Adipose tissue (tissue), 3 donors: ENCODE data around the gene PARD3. TPM values are rescaled to one million over a fixed set of nuclear protein-coding genes. Genes with fewer than 3 reads are reported as not detected.

Experiments
- H3K27ac ChIP-seq: one replicate; pipeline ENCODE4 v1.5.1; 2013; ENCODE audit warnings: low read depth, low read length
- WGBS, 3 donors: extraction: QIAGEN DNeasy Blood & Tissue Kit; methylation state at CpG; one replicate each; pipeline ENCODE4 v1.1.7; 2013; 5-methylcytosine and 5-hydroxymethylcytosine counted together
- polyA plus RNA-seq, 3 donors: library from polyadenylated mRNA; stranded (reverse); fragments of 200-250 nt; gene quantifications; one replicate each; pipeline ENCODE4 v1.2.3, GENCODE V29; 2013
- donor health status: healthy with polysubstance abuse.
- donor health status: Bipolar disorder and iron deficiency.
- donor health status: healthy.

Gene PARD3
- polyA plus RNA-seq, 3 donors = 11.2 to 20.6 (median 17.2) TPM

DNA sequence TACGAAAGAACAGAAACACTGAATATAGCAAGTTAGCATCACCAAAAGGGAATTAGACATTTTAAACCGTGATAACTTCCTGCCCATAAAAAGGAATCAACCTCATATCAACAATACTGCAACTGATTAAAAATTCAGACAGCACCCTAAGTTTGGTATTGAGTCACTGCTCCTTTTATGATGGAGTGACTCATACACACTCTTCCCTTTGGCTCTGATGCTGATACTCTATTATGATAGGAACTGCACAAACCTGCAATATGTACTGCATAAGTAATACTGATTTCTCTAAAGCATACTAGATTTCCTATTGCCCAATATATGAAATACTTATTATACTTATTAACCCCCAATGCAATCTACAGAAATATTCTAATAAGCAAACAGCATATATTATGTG is 118.7 kb downstream of the PARD3 start:
- WGBS, 3 donors = 72 to 87% (median 80%) methylated on average over 2 of the region's 2 CpGs
- no peak overlapping the region for H3K27ac ChIP-seq

DNA sequence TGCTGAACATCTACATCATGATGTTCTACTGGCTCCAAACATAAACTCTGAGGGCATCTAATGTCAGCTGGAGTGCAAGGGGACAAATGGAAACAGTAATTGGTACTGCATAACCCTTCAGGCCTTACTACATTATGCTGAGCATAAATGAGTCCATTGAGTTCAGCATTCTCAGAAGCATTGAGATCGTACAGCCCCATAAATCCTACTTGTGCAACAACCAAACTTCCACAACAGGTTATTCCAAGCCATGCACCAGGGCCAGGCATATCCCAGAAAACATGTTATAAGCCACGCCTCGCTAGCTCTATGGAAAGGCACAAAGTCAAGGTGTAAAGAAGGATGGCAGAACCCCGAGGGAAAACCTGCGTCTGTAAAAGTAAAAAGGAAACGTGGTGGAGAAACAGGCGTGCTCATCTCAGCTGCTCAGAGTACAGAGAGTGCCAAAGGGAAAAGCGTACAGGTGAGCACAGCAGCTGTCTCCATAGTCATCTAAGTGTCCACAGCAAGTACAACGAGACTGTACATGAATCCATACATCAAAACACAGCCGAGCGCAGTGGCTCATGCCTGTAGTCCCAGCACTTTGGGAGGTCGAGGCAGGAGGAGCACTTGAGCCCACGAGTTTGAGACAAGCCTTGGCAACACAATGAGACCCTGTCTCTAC is 124.6 kb downstream of the PARD3 start:
- H3K27ac ChIP-seq = no peak overlapping the region
- WGBS, 3 donors = 85 to 92% (median 91%) methylated on average over 13 of the region's 13 CpGs

DNA sequence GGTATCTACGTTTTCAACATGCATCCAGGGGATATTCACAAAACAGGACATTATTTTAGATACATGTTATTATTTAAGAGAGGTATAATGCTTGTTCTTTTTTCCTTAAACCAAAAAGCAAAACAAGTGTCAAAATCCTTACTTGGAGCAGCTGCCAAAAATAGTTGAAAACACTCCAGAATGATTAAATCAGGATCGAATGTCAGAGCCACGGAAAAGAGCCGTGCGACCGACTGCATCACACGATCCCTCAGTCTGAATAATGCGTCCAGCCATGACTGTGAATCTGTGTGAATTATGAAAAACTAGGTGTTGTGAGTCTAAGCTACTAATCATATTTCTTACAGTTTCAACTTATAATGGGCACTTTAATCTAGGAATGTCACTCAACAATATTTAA is 126.0 kb downstream of the PARD3 start:
- WGBS, 3 donors = 22 to 52% (median 48%) methylated on average over 8 of the region's 8 CpGs

DNA sequence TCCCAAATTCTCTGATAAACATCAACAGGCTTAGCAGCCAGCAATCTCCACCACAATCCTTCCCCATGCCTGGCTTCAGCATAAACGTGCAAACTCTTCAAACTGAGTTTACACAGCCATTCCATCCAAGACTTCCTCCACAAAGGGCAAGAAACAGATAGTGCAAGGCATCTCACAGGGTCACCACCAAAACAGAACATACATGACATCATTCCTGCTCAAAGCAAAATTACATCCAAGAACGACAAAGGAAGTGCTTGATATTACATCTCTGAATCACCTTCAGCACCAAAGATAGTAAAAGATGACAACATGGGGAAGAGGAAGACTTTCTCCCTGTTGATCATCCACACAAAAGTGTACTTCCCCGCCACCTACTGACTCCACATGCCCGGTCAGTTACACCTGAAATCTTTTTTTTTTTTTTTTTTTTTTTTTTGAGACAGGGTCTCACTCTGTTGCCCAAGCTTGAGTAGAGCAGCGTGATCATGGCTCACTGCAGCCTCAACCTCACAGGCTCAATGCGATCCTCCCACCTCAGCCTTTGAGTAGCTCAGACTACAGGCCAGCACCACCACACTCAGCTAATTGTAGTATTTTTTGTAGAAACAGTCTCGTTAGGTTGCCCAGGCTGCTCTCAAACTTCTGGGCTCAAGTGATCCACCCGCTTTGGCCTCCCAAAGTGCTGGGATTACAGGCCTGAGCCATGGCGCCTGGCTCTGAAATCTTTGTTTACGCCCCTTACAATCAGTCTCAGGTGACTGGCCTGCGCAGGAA is 127.5 kb downstream of the PARD3 start:
- no peak overlapping the region for H3K27ac ChIP-seq
- WGBS, 3 donors = 84 to 92% (median 86%) methylated on average over 11 of the region's 11 CpGs

More for the DNA sequence above, 126.0 kb downstream of the PARD3 start:
- H3K27ac ChIP-seq = no peak overlapping the region

DNA sequence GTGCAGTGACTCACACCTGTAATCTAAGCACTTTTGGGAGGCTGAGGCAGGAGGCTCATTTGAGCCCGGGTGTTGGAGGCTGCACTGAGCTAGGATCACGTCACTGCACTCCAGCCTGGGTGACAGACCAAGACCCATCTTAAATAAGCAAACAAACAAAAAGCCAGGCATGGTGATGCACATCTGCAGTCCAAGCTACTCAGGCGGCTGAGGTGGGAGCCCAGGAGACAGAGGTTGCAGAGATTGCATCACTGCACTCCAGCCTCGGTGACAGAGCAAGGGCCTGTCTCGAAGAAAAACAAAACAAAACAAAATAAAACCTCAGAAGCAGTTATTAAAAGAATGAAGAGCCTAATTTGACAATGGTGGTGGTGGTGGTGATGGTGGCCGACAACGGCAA is 132.5 kb downstream of the PARD3 start:
- no peak overlapping the region for H3K27ac ChIP-seq
- 93 to 95% (median 94%) methylated on average over 7 of the region's 7 CpGs for WGBS, 3 donors

DNA sequence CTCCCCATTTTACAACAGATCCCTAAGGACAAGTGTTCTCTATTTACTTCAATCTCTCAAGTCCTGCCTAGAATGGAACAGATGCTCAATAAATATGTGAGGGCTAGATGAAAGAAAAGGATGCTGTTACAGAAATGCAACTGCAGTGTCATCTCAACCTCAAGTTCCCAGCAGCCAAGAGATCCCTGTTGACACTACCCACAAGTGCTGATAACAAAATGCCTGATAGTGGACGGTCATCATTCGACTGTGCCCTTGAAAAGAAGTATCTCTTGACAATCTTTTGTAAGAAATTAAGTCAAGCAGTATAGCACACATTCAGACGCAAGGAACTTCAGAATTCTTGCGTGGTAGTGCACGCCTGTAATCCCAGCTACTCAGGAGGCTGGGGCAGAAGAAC is 133.2 kb downstream of the PARD3 start:
- no peak overlapping the region for H3K27ac ChIP-seq
- WGBS, 3 donors = 76 to 95% (median 92%) methylated on average over 5 of the region's 5 CpGs

DNA sequence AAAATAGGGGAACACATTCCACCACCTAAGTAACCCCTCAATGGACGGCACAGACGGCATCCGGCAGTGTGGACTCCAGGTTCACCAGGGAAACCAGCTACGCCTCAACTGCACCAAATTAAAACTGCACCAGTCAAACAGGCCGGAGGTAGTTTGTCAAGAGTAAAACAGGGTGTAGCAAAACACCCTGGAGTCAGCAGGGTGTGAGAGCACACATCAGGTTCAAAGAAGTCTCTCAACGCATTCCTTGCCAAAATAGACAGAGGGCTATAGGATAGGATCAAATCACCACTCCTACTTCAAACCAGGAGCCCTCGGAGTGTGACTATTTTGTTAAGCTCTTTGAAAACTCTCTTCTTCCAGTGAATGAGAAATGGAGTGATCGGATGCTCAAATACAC is 135.9 kb downstream of the PARD3 start:
- 93 to 95% (median 95%) methylated on average over 8 of the region's 8 CpGs for WGBS, 3 donors
- H3K27ac ChIP-seq = no peak overlapping the region

DNA sequence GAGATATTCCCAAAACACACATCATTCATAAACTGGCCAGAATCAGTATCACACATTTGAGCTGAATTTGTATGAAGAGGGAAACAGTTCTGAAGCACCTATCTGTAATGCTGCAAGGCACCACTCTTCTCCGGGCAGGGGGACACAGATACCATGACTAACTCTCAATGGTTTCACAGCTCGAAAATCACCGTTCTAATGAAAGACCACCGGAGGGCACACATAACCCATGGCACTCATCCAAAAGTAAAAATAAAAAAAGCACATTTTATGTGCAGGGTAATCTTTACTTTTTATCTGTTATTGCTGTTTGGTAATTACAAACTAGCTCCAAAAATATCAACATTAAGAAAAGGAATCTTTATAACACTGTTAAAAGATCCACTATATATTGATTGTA is 137.5 kb downstream of the PARD3 start:
- WGBS, 3 donors = 80 to 90% (median 83%) methylated on average over 4 of the region's 4 CpGs

DNA sequence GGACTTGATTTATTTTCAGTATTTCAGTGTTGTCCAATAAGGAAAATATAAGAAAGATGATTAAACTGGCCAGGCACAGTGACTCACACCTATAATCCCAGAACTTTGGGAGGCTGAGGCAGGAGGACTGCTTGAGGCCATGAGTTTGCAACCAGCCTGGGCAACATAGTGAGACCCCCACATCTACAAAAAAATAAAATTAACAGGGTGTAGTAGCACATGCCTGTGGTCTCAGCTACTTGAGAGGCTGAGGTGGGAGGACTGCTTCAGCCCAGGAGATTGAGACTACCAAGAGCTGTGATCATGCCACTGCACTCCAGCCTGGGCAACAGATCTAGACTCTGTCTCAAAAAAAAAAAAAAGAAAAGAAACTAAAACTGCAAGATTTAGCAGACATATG is 138.0 kb downstream of the PARD3 start:
- H3K27ac ChIP-seq = no peak overlapping the region

More for the DNA sequence above, 137.5 kb downstream of the PARD3 start:
- no peak overlapping the region for H3K27ac ChIP-seq

DNA sequence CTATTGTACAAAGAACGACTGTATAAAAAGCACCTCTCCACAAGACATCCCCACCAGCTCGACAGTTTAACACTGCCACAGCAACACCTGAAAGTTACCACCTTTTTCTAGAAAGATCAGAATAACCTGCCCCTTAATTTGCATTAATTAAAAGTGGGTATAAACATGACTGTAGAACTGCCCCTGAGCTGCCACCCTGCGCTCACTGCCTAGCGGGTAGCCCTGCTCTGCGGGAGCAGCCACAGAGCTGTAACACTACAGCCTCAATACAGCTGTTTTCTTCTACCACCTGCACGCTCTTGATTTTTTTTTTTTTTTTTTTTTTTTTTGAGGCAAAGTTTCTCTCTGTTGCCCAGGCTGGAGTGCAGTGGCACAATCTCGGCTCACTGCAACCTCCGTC is 140.9 kb downstream of the PARD3 start:
- no peak overlapping the region for H3K27ac ChIP-seq
- WGBS, 3 donors = 90 to 95% (median 94%) methylated on average over 8 of the region's 8 CpGs

DNA sequence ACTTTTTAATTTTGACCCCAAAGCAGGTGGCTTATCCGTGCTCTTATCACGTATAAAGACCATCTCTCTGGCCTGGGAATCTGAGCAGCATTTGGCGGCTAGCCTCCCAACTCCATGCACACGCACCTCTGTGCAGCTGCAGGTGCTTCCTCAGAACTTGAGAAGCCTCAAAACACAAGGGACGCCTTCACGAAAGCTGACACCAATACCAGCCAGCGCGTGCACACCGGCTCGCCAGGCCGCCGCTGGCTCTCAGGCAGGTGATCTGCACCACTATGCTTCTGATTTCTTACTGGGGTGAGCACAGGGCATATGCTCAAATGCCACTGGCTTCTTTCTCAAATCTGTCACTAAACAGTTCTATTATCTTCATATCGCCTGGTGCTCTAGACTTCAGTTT is 145.0 kb downstream of the PARD3 start:
- 55 to 91% (median 87%) methylated on average over 13 of the region's 13 CpGs for whole genome bisulfite sequencing, 3 donors
- no peak overlapping the region for H3K27ac ChIP-seq

DNA sequence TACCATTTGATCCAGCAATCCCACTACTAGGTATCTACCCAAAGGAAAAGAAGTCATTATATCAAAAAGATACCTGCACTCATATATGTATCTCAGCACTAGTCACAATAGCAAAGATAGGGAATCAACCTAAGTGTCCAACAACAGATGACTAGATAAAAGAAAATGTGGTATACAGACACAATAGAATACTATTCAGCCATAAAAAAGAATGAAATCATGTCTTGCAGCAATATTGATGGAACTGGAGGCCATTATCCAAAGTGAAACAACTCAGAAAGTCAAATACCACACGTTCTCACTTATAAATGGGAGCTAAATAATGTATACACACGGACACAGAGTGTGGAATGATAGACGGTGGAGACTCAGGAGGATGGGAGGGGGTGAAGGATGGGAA is 146.0 kb downstream of the PARD3 start:
- WGBS, 3 donors = 90 to 92% (median 91%) methylated on average over 3 of the region's 3 CpGs
- no peak overlapping the region for H3K27ac ChIP-seq

DNA sequence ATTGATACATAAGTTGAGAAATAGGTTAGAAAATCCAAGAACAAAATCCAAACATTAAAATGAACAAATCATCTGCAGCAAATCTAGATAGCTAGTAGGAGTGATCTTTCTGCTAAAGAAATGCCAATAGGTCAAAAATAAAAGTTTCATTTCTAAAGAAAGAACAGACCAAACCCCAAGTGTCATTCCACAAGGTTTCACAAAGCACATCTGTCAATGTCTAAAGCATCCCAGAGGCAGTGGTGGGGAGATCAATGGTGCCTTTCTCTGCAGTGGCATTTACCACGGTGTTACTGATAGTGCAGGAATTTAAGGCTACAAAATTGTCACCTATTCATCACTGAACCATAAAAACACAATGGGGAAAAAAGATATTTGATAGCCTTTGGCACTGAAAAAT is 147.9 kb downstream of the PARD3 start:
- H3K27ac ChIP-seq = no peak overlapping the region
- 48 to 67% (median 53%) methylated on average over 1 of the region's 1 CpG for WGBS, 3 donors

DNA sequence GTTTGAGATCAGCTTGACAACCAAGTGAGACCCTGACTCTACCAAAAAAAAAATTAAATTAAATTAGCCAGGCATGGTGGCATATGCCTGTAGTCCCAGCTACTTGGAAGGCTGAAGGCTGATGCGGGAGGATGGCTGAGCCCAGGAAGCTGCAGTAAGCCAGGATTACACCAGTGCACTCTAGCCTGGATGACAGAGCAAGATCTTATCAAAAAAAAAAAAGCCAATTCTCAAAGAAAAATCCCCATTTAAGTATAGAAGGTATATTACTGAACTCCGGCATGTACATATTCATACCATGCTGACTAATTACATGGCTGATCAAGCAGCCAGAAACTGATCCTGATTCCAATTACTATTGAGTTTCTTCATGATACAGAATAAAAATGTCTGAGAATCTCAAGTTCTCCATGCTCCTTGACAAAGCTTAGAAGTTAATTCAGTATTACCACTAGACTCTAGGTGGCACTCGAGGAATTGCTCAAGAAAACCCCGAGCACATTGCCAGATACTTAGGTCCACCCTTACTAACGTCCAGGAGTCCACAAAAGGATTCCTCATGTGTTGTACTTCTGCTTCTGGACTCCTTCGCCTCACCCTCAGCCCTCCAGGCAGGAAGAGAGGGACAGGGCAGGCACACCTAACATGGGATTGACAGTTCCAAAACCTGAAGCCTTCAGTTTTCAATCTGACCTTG is 148.9 kb downstream of the PARD3 start:
- 15 to 35% (median 20%) methylated on average over 6 of the region's 6 CpGs for WGBS, 3 donors
- no peak overlapping the region for H3K27ac ChIP-seq

DNA sequence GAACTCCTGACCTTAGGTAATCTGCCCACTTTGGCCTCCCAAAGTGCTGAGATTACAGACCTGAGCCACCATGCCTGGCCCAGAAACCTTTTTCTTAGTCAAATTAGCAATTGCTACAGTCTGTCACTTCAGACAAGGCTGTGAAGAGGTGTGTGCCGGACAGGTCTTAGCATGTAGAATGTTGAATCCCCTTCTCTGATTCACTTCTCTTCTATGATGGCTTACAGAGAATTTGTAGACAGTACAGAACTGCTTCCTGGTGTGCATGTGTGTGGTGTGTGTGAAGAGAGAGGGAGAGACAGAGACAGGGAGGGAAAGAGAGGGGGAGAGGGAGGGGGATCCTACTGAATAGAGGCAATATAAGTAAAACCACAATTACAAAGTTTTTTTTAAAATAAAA is 150.4 kb downstream of the PARD3 start:
- WGBS, 3 donors = 88 to 95% (median 94%) methylated on average over 1 of the region's 1 CpG

DNA sequence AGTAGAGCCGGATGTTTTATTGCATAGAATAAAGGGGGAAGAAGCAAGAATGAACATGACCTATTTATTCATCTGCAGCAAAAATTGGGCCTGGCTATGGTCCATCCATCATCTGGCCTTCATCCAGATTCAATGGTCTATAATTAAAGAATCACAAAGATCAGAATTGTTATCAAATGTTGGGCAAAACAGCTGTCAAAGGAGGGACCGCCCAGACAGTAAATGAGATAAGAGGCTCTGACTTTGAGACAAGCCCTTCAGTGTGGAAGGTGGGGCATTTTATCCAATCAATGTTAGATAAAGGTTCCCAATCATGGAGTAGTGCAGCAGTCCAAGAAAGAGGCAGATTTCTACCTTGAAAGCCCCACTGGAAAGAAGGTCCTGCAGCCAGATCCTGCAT is 153.5 kb downstream of the PARD3 start:
- no peak overlapping the region for H3K27ac ChIP-seq
- 68 to 87% (median 80%) methylated on average over 2 of the region's 2 CpGs for WGBS, 3 donors

More for the DNA sequence above, 150.4 kb downstream of the PARD3 start:
- H3K27ac ChIP-seq = no peak overlapping the region

DNA sequence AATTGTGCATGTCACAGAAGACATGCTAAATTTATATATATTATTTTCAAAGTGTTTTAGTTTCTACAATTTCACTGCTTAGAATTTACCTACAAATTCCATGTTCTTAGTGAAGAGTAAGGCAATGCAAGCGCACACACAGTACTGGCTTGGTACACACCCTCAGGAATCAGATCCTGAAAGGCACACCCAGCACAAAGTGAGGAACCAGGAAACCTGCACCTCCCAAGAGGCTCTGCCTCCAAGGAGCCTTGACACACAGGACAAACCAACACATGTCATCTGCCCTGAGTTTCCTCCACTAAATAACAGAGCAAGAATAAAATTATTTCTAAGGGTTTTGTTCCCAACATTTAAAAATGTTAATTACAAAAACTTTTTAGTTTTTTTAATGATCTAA is 156.2 kb downstream of the PARD3 start:
- no peak overlapping the region for H3K27ac ChIP-seq
- WGBS, 3 donors = 83 to 97% (median 93%) methylated on average over 1 of the region's 1 CpG

DNA sequence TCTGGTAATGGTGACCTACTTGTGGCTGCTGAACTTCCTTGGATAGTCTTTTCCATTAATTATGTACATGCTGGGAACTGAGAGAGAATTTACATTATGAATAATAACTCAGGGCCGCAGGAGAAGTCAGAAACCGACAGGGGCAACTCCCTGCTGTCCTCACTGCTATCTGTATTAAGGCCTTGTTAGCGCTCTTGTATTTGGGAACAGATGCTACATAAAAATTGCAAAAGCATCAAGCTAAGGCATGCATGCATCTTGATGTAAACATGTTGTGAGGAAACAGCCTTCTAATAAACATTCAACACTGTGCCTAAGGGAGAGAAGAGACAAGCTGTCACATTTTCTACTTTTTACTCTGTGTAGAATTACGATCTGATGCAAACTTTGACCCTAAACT is 158.4 kb downstream of the PARD3 start:
- WGBS, 3 donors = 66 to 88% (median 79%) methylated on average over 4 of the region's 4 CpGs
- H3K27ac ChIP-seq = no peak overlapping the region
